DMS79 treated with DMSO at 0.1 percent for 48 hours (cell line): ENCODE measurements around the gene ABCA9.

Experiments
- DNase-seq: peaks from one replicate; lab custom pipeline; 2025; lab: John Stamatoyannopoulos, UW

ABCA9 gene

DNA sequence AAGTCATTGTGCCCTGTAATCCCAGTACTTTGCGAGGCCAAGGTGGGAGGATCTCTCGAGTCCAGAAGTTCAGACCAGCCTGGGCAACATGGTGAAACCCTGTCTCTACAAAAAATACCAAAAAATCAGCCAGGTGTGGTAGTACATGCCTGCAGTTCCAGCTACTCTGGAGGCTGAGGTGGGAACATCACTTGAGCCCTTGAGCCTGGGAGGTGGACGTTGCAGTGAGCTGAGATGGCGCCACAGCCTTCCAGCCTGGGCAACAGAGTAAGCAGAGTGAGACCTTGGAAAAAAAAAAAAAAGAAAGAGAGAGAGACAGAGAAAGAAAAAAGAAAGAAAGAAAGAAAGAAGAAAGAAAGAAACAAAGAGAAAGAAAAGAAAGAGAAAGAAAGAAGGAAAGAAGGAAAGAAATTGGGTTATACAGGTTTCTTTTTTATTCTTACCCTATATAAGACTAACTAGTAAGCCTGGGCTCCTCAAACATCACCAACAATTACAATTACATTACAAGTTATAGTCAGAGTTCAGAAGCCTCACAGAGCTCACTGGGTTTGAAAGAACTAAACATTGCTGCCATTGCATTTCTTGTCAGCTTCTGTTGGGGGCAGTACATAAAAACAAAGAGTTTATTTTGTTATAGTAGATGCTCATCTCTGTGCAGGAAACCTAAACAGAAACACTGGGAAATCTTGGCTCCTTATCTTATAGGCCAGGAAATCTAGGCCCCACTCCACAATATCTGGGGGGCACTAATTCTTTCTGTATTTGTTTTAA is 6.7 kb upstream of the ABCA9 start:
- DNase-seq: no peak

DNA sequence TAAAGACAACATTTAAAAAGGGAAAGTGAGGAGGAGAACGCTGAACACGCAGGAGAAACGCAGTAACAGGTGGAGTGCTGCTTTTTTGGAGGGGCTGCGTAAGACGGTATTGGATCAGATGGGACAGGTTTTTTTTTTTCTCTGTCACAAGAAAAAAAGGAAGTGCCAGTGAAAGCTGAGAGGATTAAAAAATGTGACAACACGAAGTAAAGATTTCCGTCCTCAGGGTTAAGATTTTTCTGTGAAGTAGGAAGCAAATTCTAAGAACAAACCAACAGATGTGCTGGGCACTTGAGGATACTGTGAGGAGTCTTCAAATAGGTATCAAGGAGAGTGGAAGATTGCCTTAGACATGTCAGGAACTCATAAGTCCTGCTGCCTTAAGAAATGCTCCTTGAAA is 5.8 kb upstream of the ABCA9 start:
- no peak for DNase-seq

DNA sequence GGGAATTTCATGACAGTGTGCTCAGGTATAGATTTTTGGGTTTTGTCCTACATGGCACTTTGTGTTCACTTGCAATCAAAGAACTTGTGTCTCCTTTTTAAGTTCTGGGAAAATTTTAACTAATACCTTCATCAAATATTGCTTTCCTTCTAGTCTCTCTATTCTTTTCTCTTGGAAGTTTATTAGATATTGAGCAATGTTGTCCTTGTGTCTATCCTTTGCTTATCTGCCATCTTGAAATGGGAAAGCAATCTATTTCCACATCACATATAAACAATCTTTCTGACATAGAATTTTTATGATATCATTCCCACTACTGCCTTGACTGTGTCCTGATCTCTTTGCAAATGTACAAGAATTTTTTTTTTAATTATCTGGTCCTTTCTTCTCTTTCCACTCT is 4.4 kb upstream of the ABCA9 start:
- no peak for DNase-seq

- no peak for DNase-seq
Measured at GRCh38 chr17:69064476-69064875, 3.7 kb upstream of the ABCA9 start.

DNA sequence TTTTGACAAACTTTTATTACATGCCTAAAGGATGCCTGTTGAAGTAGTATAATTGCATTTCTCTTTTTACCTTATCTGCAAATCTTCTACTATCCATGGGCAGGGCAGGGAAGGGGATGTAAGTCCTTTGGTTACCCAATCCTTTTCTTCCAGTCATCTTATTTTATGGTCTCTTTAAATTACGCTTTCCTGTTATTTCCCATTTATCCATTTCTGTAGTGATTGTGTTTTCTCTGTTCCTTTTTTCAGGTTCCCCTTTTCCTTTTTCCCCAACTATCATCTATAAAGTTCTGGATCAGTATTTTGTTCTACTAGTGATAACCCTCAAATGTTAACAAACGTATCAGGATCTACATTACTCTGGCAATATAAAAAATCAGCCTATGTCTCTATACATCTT is 3.3 kb upstream of the ABCA9 start:
- DNase-seq: no peak

DNA sequence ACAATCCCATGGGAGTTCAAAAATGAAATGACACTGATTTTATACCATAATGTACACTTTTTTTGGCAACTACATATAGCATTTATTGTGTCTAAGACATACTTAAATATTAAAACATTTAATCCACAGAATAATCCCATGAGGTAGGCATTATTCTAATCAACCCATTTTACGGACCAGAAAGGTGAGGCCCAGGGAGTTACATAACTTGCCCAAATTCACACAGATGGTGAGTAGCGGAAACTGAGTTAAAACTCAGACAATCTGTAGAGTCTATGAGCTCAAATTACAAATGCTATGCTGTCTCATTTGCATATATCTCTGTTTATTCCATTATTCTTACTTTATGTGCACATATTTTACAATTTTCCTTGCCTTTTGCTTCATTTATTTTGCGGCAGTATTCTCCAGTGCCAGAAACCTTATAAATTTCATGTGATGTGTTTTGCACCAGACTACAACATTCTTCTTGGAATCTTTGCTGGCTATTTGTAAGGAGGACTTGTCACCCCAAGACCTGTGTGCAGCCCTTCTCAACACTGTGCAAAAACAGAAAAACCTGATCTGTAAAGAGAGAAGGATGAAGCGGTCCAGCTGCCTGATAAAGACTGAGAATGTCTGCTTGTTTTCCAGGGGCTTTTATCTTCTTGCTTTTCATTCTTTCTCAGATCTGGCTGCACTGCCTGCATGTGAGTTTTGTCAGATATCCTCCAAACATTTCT is 2.3 kb upstream of the ABCA9 start:
- DNase-seq: no peak

GRCh38 chr17:69061721-69062556 is 1.2 kb upstream of the ABCA9 start:
- DNase-seq: no peak

DNA sequence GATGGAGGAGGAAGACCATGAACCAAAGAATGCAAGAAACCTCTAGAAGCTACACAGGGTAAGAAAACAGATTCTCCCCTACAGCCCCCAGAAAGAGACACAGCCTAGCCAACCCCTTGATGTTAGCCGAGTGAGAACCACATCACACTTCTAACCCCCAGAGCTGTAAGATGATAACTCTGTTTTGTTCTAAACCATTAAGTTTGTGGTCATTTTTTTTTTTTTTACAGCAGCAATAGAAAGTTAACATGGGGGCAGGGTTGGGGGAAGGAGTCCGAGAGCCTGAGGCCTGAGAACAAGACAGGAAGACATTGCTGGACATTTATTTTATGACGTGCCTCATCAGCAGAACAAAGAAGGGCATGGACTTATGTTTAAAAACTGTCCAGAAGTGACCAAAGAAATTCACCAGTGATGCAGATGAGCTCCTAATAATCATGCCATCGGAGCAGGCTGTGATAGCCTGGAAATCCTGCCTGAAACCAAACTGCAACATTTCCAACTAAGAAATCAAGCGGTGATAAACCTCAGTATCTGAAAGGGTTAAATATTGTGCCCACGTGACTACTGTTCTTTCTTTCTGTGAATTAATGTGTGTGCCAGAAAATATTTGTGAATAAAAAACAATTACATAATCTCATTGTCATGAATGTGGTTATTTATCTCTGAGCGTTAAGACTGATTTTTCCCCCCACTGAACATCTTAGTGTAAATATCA is 1.1 kb downstream of the ABCA9 start:
- DNase-seq: no peak

- DNase-seq: no peak
Measured at GRCh38 chr17:69058165-69058564, 2.6 kb downstream of the ABCA9 start.

GRCh38 chr17:69057280-69057679 is 3.4 kb downstream of the ABCA9 start:
- no peak for DNase-seq

DNA sequence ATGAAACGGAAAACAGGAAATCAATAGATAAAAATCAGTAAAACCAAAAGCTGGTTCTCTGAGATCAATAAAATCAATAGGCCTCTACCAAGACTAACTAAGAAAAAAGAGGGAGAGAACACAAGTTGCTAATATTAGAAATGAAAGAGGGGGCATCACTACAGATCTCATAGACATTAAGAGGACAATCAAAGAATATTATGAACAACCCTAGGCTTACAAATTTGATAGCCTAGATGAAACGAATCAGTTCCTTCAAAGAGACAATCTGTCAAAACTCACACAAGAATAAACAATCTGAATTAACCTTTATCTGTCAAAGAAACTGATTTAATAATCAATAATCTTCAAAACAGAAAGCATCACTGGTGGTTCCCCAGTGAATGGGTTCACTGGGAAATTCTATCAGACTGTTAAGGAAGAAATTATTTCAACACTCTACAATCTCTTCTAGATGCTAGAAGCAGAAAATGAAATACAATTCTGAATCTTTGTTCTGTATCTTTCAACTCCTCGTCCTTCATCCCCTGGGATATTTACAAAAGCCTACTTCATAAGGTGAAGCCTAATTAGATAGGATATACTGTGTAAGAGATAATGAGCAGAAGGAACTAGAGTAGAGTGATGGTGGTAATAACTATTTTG is 4.4 kb downstream of the ABCA9 start:
- no peak for DNase-seq

- DNase-seq: no peak
Measured at GRCh38 chr17:69055334-69055733, 5.4 kb downstream of the ABCA9 start.

- no peak for DNase-seq
Measured at GRCh38 chr17:69050999-69051775, 9.5 kb downstream of the ABCA9 start.

DNA sequence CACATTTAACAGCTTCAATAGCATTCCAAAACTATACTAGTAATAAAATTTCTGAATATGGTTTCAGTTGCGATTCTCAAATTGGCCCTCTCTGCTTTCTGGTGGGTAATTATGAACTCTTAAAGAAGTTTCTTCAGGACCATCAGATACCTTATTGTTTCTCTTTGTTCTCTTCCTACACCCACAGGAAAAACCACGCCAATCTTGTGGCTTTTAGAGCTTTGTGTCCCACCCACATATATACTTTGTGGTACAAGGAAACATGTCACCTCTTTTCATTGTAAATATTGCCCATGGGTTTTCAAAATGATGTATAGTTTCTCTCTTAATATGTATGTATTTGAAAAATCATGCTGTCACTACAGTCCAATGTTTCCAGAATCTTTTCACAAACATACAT is 12.1 kb downstream of the ABCA9 start:
- DNase-seq: no peak

GRCh38 chr17:69047368-69048263 is 13.1 kb downstream of the ABCA9 start:
- no peak for DNase-seq

GRCh38 chr17:69046121-69046807 is 14.5 kb downstream of the ABCA9 start:
- DNase-seq: no peak

- no peak for DNase-seq
Measured at GRCh38 chr17:69045646-69046045, 15.1 kb downstream of the ABCA9 start.

DNA sequence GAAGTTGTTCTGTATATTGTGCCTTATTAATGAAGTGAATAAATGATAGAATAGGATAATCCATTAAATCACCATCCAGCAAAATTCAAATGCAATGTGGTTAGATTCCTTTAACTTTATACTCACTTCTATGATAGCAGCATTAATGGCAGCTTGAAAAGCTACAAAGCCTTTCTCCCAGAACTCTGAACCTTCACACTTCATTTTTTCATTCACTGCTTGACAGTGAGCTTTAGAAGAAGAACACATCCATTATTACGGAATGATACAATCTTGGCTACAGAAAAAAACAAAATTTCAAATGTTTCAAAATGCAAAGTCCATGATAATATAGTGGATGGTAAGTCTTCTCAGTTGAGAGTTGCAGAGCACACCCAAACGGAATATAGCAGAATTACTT is 16.4 kb downstream of the ABCA9 start:
- no peak for DNase-seq

DNA sequence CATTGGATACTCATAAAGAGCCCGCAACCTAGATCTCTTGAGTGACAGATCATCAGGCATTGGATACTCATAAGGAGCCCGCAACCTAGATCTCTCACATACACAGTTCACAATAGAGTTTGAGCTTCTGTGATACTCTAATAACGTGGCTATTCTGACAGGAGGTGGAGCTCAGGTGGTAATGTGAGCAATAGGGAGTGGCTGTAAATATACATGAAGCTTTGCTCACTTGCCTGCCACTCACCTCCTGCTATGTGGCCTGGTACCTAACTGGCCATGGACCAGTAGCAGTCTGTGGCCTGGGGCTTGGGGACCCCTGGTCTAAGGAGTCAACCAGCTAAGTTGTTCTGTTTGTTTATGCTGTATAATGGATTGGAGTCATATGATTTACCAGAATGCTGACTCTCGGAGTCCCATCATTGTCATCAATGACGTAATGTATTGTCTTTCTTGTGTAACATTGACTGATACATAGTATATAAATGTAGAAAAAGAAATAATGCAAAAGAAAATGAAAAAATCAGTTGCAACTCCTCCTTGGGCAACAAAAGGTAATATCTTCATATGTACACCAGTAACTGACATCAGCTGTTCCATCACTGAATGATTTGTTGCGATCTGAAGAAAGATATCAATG is 17.5 kb downstream of the ABCA9 start:
- DNase-seq: no peak
